Measurements from ENCODE around the gene RAB3IP. TPM values are rescaled to one million over a fixed set of nuclear protein-coding genes. Genes with fewer than 3 reads are reported as not detected.

RAB3IP gene
- total and polyA plus RNA-seq, 10 donors = 11.8 to 41.2 (median 18.4) TPM

DNA sequence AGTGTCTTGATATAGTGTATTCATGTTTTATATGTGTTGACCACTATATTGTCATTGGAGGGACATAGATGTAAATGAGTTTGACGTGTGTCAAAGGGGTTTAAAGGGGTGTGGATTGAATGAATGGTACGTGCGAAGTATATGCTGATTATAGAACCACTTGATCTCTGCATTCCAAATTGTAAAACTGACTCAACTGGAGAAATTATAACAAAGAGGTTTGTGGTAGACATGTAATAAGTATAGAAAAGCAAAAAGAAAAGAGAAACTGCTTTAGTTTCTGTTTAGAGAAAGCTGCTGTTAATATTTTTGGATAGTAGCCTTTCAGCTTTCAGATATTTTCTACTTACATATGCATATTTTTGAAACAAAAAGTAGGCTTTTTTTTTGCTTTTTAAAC is 77.4 kb downstream of the RAB3IP start:
- WGBS, 5 donors = 76 to 94% (median 87%) methylated on average over 3 of the region's 3 CpGs
- Histone ChIP-seq H3K4me1 (peaks cover 0 to 1% (median 0%) of the 10 kb centered on the region in 6 donors), H3K27ac (no peak overlapping the region), H3K9me3 (no peaks in the 10 kb centered on the region), H3K36me3 (peaks cover 0 to 55% (median 2%) of the 10 kb centered on the region in 6 donors), H3K27me3 (replicated peaks in 1 of 7) (no peaks in the 10 kb centered on the region), H3K4me3 (no peak overlapping the region)
- DNase-seq = no peak
- intact Hi-C loops (cut with DNase I; ENCODE audit: low total_unique reads) = no loop called here
- no peak for TF ChIP-seq POLR2A (IDR thresholded peaks at IDR 0.05)
- no peak for TF ChIP-seq POLR2AphosphoS5 (IDR thresholded peaks at IDR 0.05)
- TF ChIP-seq, protein P1, sequence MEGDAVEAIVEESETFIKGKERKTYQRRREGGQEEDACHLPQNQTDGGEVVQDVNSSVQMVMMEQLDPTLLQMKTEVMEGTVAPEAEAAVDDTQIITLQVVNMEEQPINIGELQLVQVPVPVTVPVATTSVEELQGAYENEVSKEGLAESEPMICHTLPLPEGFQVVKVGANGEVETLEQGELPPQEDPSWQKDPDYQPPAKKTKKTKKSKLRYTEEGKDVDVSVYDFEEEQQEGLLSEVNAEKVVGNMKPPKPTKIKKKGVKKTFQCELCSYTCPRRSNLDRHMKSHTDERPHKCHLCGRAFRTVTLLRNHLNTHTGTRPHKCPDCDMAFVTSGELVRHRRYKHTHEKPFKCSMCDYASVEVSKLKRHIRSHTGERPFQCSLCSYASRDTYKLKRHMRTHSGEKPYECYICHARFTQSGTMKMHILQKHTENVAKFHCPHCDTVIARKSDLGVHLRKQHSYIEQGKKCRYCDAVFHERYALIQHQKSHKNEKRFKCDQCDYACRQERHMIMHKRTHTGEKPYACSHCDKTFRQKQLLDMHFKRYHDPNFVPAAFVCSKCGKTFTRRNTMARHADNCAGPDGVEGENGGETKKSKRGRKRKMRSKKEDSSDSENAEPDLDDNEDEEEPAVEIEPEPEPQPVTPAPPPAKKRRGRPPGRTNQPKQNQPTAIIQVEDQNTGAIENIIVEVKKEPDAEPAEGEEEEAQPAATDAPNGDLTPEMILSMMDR (IDR thresholded peaks at IDR 0.05 in 8 of 11, conservative IDR thresholded peaks at IDR 0.05 in 3 of 11) = no peak

DNA sequence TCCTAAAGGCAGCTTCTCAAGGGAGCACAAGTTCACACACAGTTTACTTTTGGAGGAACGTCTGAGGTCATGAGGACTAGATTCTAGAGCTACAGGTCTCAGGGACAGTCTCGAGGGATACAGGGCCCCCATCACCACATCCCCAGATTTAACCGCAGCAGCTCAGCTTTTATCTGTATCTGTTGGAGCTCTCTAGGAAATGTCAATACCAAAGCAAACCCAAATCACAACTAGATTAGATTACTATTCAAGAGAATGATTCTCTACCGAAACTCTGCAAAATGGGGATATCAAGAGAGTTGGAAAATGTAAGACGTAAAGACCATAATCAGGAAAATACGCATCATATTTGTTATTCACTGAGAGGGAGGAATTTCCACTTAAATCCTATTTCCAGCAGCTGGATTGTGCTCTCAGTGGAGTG is 82.4 kb downstream of the RAB3IP start:
- no peaks in the 10 kb centered on the region for H3K9me3 ChIP-seq
- no peak for TF ChIP-seq POLR2A (IDR thresholded peaks at IDR 0.05)
- TF ChIP-seq, protein P1 (IDR thresholded peaks at IDR 0.05 in 8 of 11, conservative IDR thresholded peaks at IDR 0.05 in 3 of 11) = no peak
- no peak for TF ChIP-seq POLR2AphosphoS5 (IDR thresholded peaks at IDR 0.05)
- no peak overlapping the region for H3K27ac ChIP-seq
- H3K27me3 ChIP-seq (replicated peaks in 1 of 7) = no peaks in the 10 kb centered on the region
- intact Hi-C loops (cut with DNase I; ENCODE audit: low total_unique reads) = no loop called here
- H3K4me3 ChIP-seq = no peak overlapping the region
- peaks cover 0 to 3% (median 0%) of the 10 kb centered on the region in 6 donors for H3K4me1 ChIP-seq
- whole genome bisulfite sequencing, 5 donors = 74 to 85% (median 80%) methylated on average over 6 of the region's 6 CpGs
- DNase-seq = no peak
- H3K36me3 ChIP-seq = peaks cover 0 to 9% (median 0%) of the 10 kb centered on the region in 6 donors

DNA sequence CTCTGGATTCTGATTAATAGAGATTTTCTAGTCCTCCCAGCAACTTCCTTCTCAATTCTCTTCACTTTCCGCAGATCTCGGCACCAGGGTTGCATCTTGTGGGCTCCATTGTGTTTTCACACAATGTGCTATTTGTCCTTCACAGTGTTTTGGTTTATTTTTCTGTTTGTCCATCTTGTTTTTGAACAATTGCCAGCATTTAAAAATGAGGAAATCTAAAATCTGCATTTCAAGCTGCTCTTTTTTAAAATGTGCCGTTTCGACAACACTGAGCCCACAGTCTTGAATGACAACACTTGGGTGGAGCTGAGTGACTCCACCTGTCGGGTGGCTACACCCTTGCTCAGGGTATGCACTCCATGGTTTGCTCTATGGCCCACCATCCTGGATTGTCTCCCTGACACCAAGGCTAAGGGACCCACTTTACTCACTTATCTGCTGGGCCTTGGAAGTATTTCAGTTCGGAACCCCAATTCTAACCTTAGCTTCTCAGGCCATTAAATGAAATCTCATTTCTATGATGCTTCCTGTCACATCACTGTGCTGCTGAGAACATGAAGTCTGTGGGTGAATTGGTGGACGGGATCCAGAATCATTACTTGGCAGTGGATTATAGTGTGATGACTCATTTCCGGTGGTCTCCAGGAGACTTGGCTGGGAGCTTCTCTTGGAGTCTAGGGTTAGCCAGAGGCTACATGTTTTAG is 82.9 kb downstream of the RAB3IP start:
- H3K27me3 ChIP-seq (replicated peaks in 1 of 7) = no peaks in the 10 kb centered on the region
- TF ChIP-seq, protein P1 (IDR thresholded peaks at IDR 0.05 in 8 of 11, conservative IDR thresholded peaks at IDR 0.05 in 3 of 11) = no peak
- TF ChIP-seq POLR2A (IDR thresholded peaks at IDR 0.05) (no peak), POLR2AphosphoS5 (IDR thresholded peaks at IDR 0.05) (no peak)
- intact Hi-C loops (cut with DNase I; ENCODE audit: low total_unique reads) = no loop called here
- peaks cover 0 to 3% (median 0%) of the 10 kb centered on the region in 6 donors for H3K4me1 ChIP-seq
- DNase-seq = no peak
- H3K36me3 ChIP-seq = peaks cover 0 to 4% (median 0%) of the 10 kb centered on the region in 6 donors
- 36 to 58% (median 40%) methylated on average over 8 of the region's 8 CpGs for WGBS, 5 donors
- peak overlapping the region in 1 of 8 donors; percentile 26 for H3K27ac ChIP-seq
- H3K9me3 ChIP-seq = no peaks in the 10 kb centered on the region
- H3K4me3 ChIP-seq = no peak overlapping the region

DNA sequence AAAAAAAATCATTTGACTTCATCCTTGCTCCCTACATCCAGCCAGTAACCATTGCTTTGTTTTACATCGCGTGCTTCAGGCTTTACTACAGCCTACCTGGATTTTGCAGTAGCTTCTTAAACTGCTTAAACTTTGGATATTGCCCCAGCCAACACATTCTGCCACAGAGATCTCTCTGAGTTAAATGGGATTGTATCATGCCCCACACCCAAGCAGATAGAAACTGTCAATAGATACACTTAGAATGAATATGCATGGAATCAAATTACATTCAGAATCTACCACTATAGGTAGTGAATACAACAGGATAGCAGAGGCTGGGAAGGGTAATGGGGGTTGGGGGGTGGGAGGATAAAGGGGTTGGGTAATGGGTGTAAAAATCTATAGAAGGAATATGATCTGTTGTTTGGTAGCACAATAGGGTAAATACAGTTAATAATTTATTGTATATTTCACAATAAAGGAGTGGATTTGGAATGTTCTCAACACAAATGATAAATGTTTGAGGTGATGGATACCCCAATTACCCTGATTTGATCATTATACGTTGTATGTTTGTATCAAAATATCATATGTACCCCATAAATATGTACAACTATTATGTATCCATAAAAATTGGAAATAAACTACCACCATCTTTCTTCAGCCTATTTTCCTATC is 83.7 kb downstream of the RAB3IP start:
- Histone ChIP-seq H3K4me3 (no peak overlapping the region), H3K4me1 (peaks cover 0 to 3% (median 0%) of the 10 kb centered on the region in 6 donors), H3K27me3 (replicated peaks in 1 of 7) (no peaks in the 10 kb centered on the region), H3K27ac (no peak overlapping the region), H3K9me3 (no peaks in the 10 kb centered on the region), H3K36me3 (no peaks in the 10 kb centered on the region)
- 80 to 93% (median 89%) methylated on average over 3 of the region's 3 CpGs for WGBS, 5 donors
- no peak for TF ChIP-seq POLR2A (IDR thresholded peaks at IDR 0.05)
- TF ChIP-seq POLR2AphosphoS5 (IDR thresholded peaks at IDR 0.05) = no peak
- TF ChIP-seq, protein P1 (IDR thresholded peaks at IDR 0.05 in 8 of 11, conservative IDR thresholded peaks at IDR 0.05 in 3 of 11) = no peak
- intact Hi-C loops (cut with DNase I; ENCODE audit: low total_unique reads) = no loop called here
- no peak for DNase-seq

Measured in spleen (tissue), 11 donors.